ENCODE data around the gene AFTPH.
A peak's percentile ranks its signal among the peaks of the same experiment; 100 is the strongest.

Gene AFTPH

GRCh38 chr2:64593035-64593655 lies 69.0 kb downstream of the AFTPH start:
- H3K36me3 ChIP-seq (ENCODE audit: control insufficient read depth in 2 of 2, insufficient read depth in 1 of 2, low read length in 2 of 2), result peaks cover 4 to 26% of the 10 kb centered on the region in 2 experiments; a peak in 2 of 3 replicates
- POLR2A ChIA-PET, result no interaction called here
- TF ChIP-seq ZNF449 (tag by site-specific recombination; IDR thresholded peaks at IDR 0.05), result no peak
- no peak for TF ChIP-seq ZNF426 (tag by site-specific recombination; IDR thresholded peaks at IDR 0.05)
- TF ChIP-seq ZNF624 (tag by site-specific recombination; IDR thresholded peaks at IDR 0.05), result no peak
- TF ChIP-seq PRDM10 (tag by site-specific recombination; IDR thresholded peaks at IDR 0.05), result peak; percentile 47; the same call in 1 of the 2 replicates
- no peak for TF ChIP-seq ZNF248 (tag by site-specific recombination; IDR thresholded peaks at IDR 0.05)
- TF ChIP-seq BCL11B (tag by site-specific recombination; IDR thresholded peaks at IDR 0.05; ENCODE audit: low read depth), result no peak
- TF ChIP-seq SETDB1 (IDR thresholded peaks at IDR 0.05; ENCODE audit: insufficient read length, low read length), result no peak
- no peak for TF ChIP-seq ZNF391 (tag by site-specific recombination; IDR thresholded peaks at IDR 0.05; ENCODE audit: borderline replicate concordance, low read depth)

GRCh38 chr2:64594226-64594989 lies 70.3 kb downstream of the AFTPH start:
- no peaks in the 10 kb centered on the region for H3K9me3 ChIP-seq (ENCODE audit: control insufficient read depth, insufficient read depth, low read depth, low read length)
- no peak overlapping the region for H3K4me3 ChIP-seq (ENCODE audit: low read depth, low read length)
- CTCF ChIA-PET, result interaction anchor here (0.5 to 1.9 kb wide), 13 partner anchors 7 to 445 kb away, joined by 3 to 10 read pairs (median 3); no protein-coding TSS in a partner anchor
- POLR2A ChIA-PET, result interaction anchor here (0.6 to 0.7 kb wide), 3 partner anchors 23 to 297 kb away, joined by 4 to 5 read pairs (median 4); no protein-coding TSS in a partner anchor
- no peaks in the 10 kb centered on the region for H3K4me1 ChIP-seq (ENCODE audit: control insufficient read depth, insufficient read depth, low read length)
- H3K36me3 ChIP-seq (ENCODE audit: control insufficient read depth in 2 of 2, insufficient read depth in 1 of 2, low read length in 2 of 2), result peaks cover 0 to 22% of the 10 kb centered on the region in 2 experiments; a peak in 1 of 3 replicates
- no peak overlapping the region for H3K27ac ChIP-seq (ENCODE audit: extremely low read depth, low read depth, low read length)
- TF ChIP-seq OSR2 (tag by site-specific recombination; IDR thresholded peaks at IDR 0.05) (no peak), ZNF211 (tag by site-specific recombination; IDR thresholded peaks at IDR 0.05; ENCODE audit: low read depth) (no peak), ZNF24 (tag by site-specific recombination; IDR thresholded peaks at IDR 0.05) (no peak), ZNF670 (tag by site-specific recombination; IDR thresholded peaks at IDR 0.05; ENCODE audit: low read depth) (no peak), ZNF580 (tag by site-specific recombination; IDR thresholded peaks at IDR 0.05) (no peak), ZNF658 (tag by site-specific recombination; IDR thresholded peaks at IDR 0.05) (no peak), ZNF704 (tag by site-specific recombination; IDR thresholded peaks at IDR 0.05) (no peak), ZFHX2 (tag by site-specific recombination; conservative IDR thresholded peaks at IDR 0.05) (no peak), YY2 (tag by site-specific recombination; IDR thresholded peaks at IDR 0.05) (no peak), ZNF624 (tag by site-specific recombination; IDR thresholded peaks at IDR 0.05) (no peak), ZNF660 (tag by site-specific recombination; IDR thresholded peaks at IDR 0.05) (no peak), SP7 (tag by site-specific recombination; IDR thresholded peaks at IDR 0.05) (no peak), ZBTB1 (tag by site-specific recombination; IDR thresholded peaks at IDR 0.05) (no peak), ZNF248 (tag by site-specific recombination; IDR thresholded peaks at IDR 0.05) (no peak), ZNF426 (tag by site-specific recombination; IDR thresholded peaks at IDR 0.05) (no peak), ZSCAN5A (tag by site-specific recombination; IDR thresholded peaks at IDR 0.05) (no peak), ZNF404 (tag by site-specific recombination; IDR thresholded peaks at IDR 0.05) (no peak), ZNF571 (tag by site-specific recombination; IDR thresholded peaks at IDR 0.05) (no peak)

More at GRCh38 chr2:64593035-64593655, 69.0 kb downstream of the AFTPH start:
- Histone ChIP-seq H3K9me3 (ENCODE audit: control insufficient read depth, insufficient read depth, low read depth, low read length) (no peaks in the 10 kb centered on the region), H3K4me3 (ENCODE audit: low read depth, low read length) (no peak overlapping the region), H3K27ac (ENCODE audit: extremely low read depth, low read depth, low read length) (no peak overlapping the region), H3K4me1 (ENCODE audit: control insufficient read depth, insufficient read depth, low read length) (no peaks in the 10 kb centered on the region)
- CTCF ChIA-PET, result interaction anchor here (0.7 to 1.0 kb wide), 6 partner anchors 27 to 471 kb away, joined by 3 to 4 read pairs (median 3); no protein-coding TSS in a partner anchor
